C4-2B (cell line): ENCODE measurements around the gene MAN2B2.

ENCODE experiments used
- H3K27ac ChIP-seq: fragments of 450-650 bp; 2 replicates; pipeline ENCODE4 v1.5.1; 2017
- CTCF ChIP-seq: fragments of 450-650 bp; conservative IDR thresholded peaks from 2 replicates; pipeline ENCODE4 v1.5.1; 2017; ENCODE audit warnings: mild to moderate bottlenecking
- ZFX ChIP-seq: fragments of 450-650 bp; IDR thresholded peaks from 2 replicates; pipeline ENCODE4 v1.6.1; 2017

Gene MAN2B2

GRCh38 chr4:6618386-6619115 is 43.6 kb downstream of the MAN2B2 start:
- no peak overlapping the region for H3K27ac ChIP-seq
- TF ChIP-seq CTCF (no peak), ZFX (no peak)

- H3K27ac ChIP-seq = no peak overlapping the region
- TF ChIP-seq CTCF (no peak), ZFX (no peak)
Measured at GRCh38 chr4:6619116-6619465, 44.1 kb downstream of the MAN2B2 start.

- no peak overlapping the region for H3K27ac ChIP-seq
- TF ChIP-seq CTCF = no peak
- no peak for TF ChIP-seq ZFX
Measured at GRCh38 chr4:6619466-6620255, 44.7 kb downstream of the MAN2B2 start.

- TF ChIP-seq CTCF (no peak), ZFX (no peak)
- H3K27ac ChIP-seq = no peak overlapping the region
Measured at GRCh38 chr4:6620296-6620695, 45.3 kb downstream of the MAN2B2 start.

GRCh38 chr4:6620891-6621555 is 46.0 kb downstream of the MAN2B2 start:
- TF ChIP-seq CTCF (no peak), ZFX (no peak)
- no peak overlapping the region for H3K27ac ChIP-seq

GRCh38 chr4:6621556-6621927 is 46.6 kb downstream of the MAN2B2 start:
- H3K27ac ChIP-seq = no peak overlapping the region
- TF ChIP-seq ZFX (no peak), CTCF (no peak)

GRCh38 chr4:6622744-6623143 is 47.8 kb downstream of the MAN2B2 start:
- TF ChIP-seq CTCF = no peak
- no peak for TF ChIP-seq ZFX
- H3K27ac ChIP-seq = no peak overlapping the region
